RWPE2 (cell line): ENCODE data around the gene GPN2.

Source experiments
- ATAC-seq: fragments of 200-7000 bp; cut with Tn5 transposase; 3 replicates; pipeline ENCODE4 v1.9.1; 2021; ENCODE audit warnings: low read depth
- DNase-seq: peaks from one replicate; pipeline ENCODE4 v3.0.0-alpha.2; 2020; ENCODE audit warnings: low spot score
- H3K27ac ChIP-seq: fragments of 450-650 bp; 2 replicates; pipeline ENCODE4 v1.5.1; 2017; ENCODE audit warnings: mild to moderate bottlenecking; ENCODE audit not compliant: poor library complexity, severe bottlenecking
- H3K27me3 ChIP-seq: fragments of 250-450 bp; sonication (Bioruptor Pico); 2 replicates; pipeline ENCODE4 v1.5.1; 2021; ENCODE audit warnings: mild to moderate bottlenecking, moderate library complexity; ENCODE audit not compliant: insufficient read depth, poor library complexity, severe bottlenecking
- H3K36me3 ChIP-seq: fragments of 250-450 bp; sonication (Bioruptor Pico); 2 replicates; pipeline ENCODE4 v1.5.1; 2020; ENCODE audit warnings: low read depth, mild to moderate bottlenecking, moderate library complexity
- H3K4me1 ChIP-seq: fragments of 250-450 bp; sonication (Bioruptor Pico); 2 replicates; pipeline ENCODE4 v1.5.1; 2021; ENCODE audit warnings: mild to moderate bottlenecking, moderate library complexity; ENCODE audit not compliant: insufficient read depth, poor library complexity, severe bottlenecking
- H3K4me3 ChIP-seq: fragments of 250-450 bp; sonication (Bioruptor Pico); 2 replicates; pipeline ENCODE4 v1.5.1; 2021; ENCODE audit warnings: mild to moderate bottlenecking, moderate library complexity; ENCODE audit not compliant: severe bottlenecking
- H3K9me3 ChIP-seq: fragments of 250-450 bp; sonication (Bioruptor Pico); 2 replicates; pipeline ENCODE4 v1.5.1; 2021; ENCODE audit warnings: mild to moderate bottlenecking, moderate library complexity; ENCODE audit not compliant: severe bottlenecking
- TF ChIP-seq, protein P1 (sequence below): fragments of 450-650 bp; IDR thresholded peaks from one replicate; pipeline ENCODE4 v1.5.1; 2017; ENCODE audit warnings: mild to moderate bottlenecking, moderate library complexity; ENCODE audit not compliant: poor library complexity, severe bottlenecking

GPN2 gene

GRCh38 chr1:26911399-26912146, 21.5 kb upstream of the GPN2 start:
- no peaks in the 10 kb centered on the region for H3K9me3 ChIP-seq
- H3K36me3 ChIP-seq: no peaks in the 10 kb centered on the region
- peaks cover 2% of the 10 kb centered on the region for H3K4me1 ChIP-seq
- TF ChIP-seq, protein P1, sequence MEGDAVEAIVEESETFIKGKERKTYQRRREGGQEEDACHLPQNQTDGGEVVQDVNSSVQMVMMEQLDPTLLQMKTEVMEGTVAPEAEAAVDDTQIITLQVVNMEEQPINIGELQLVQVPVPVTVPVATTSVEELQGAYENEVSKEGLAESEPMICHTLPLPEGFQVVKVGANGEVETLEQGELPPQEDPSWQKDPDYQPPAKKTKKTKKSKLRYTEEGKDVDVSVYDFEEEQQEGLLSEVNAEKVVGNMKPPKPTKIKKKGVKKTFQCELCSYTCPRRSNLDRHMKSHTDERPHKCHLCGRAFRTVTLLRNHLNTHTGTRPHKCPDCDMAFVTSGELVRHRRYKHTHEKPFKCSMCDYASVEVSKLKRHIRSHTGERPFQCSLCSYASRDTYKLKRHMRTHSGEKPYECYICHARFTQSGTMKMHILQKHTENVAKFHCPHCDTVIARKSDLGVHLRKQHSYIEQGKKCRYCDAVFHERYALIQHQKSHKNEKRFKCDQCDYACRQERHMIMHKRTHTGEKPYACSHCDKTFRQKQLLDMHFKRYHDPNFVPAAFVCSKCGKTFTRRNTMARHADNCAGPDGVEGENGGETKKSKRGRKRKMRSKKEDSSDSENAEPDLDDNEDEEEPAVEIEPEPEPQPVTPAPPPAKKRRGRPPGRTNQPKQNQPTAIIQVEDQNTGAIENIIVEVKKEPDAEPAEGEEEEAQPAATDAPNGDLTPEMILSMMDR: no peak
- H3K27me3 ChIP-seq: no peaks in the 10 kb centered on the region
- ATAC-seq (no peak), DNase-seq (no peak)
- H3K27ac ChIP-seq: no peak overlapping the region
- H3K4me3 ChIP-seq: no peak overlapping the region

GRCh38 chr1:26910343-26911160, 20.5 kb upstream of the GPN2 start:
- TF ChIP-seq, protein P1: no peak
- no peaks in the 10 kb centered on the region for H3K27me3 ChIP-seq
- no peak overlapping the region for H3K27ac ChIP-seq
- no peak overlapping the region for H3K4me3 ChIP-seq
- peaks cover 2% of the 10 kb centered on the region for H3K4me1 ChIP-seq
- ATAC-seq (no peak), DNase-seq (no peak)
- H3K36me3 ChIP-seq: no peaks in the 10 kb centered on the region
- H3K9me3 ChIP-seq: no peaks in the 10 kb centered on the region

DNA sequence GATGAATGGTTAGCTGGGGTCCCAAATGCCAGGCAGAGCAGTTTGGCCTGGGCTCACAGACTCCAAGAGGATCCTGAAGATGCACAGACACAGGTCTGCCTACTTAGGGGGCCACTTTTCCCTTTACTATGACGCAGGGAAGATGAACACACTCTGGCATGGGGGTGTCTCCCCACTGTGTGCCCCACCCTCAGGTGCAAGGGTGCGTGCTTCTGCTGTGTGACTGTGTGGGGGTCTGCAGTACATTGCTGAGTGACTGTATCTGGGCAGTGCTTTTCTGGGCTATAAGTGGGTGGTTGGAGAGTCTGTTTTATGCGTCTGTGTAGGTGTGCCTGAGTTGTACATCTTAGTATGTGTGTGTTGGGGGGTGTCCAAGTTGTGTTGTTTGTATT, 19.9 kb upstream of the GPN2 start:
- ATAC-seq (no peak), DNase-seq (no peak)
- Histone ChIP-seq H3K9me3 (no peaks in the 10 kb centered on the region), H3K27me3 (no peaks in the 10 kb centered on the region), H3K27ac (no peak overlapping the region), H3K36me3 (no peaks in the 10 kb centered on the region), H3K4me1 (peaks cover 2% of the 10 kb centered on the region), H3K4me3 (no peak overlapping the region)
- TF ChIP-seq, protein P1: no peak

DNA sequence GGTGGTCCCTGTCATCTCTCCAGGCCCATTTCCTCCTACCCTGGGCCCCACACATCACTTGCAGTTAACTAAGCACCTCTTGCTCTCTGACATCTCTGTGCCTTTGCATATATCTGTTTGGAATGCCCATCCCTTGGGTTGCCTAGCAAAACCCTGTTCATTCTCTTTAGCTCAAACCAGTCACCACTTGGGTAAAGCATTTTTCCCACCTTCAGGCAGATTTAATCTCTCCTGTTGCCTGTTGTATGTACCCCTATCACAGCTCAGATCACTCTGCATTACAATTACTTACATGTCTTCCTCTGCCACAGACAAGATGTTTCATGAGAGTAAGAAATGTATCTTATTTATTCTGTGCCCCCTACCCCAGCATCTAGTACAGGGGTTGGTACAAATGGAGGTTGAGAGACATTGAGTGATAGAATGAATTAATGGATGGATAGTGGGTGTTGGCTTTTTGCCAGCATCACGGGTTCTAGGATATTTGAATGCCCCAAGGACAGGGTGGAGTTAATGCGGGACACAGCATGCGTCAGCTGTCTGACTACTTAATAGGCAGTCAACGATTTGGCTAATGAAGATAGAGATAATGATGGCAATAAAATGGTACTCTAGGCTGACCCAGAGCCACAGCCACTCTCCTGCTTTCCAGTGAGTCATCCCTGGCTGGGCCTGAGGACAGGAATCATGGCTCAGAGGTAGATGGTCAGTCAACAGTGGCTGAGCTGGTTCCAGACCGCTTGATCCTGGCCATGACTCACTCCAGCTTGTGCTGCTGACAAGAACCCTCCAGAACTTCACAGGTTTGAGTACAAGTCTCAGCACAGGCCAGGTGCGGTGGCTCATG, 17.2 kb upstream of the GPN2 start:
- ATAC-seq (peak; percentile 98), DNase-seq (peak; percentile 85)
- Histone ChIP-seq H3K27ac (peak overlapping the region; percentile 18), H3K9me3 (no peaks in the 10 kb centered on the region), H3K27me3 (no peaks in the 10 kb centered on the region), H3K4me1 (peaks cover 2% of the 10 kb centered on the region), H3K36me3 (no peaks in the 10 kb centered on the region), H3K4me3 (no peak overlapping the region)
- TF ChIP-seq, protein P1: no peak
